ENCODE results near the gene OR51B4. TPM values are rescaled to one million over a fixed set of nuclear protein-coding genes. Genes with fewer than 3 reads are reported as not detected.

Gene OR51B4
- total and polyA plus RNA-seq, 2 experiments from 2014 or later: not detected

GRCh38 chr11:5303626-5304025 lies 1.9 kb upstream of the OR51B4 start:
- Histone ChIP-seq H3K4me3 (no peak overlapping the region), H4K20me1 (replicated peaks; ENCODE audit: insufficient read depth) (no peaks in the 10 kb centered on the region; the same call in 1 of the 2 replicates), H3K4me1 (ENCODE audit: insufficient read depth) (no peaks in the 10 kb centered on the region), H3K27ac (ENCODE audit: low read depth) (no peak overlapping the region), H3K9me2 (ENCODE audit: insufficient read depth) (no peaks in the 10 kb centered on the region), H2AFZ (no peak overlapping the region), H3K4me2 (no peak overlapping the region), H3K79me2 (replicated peaks; ENCODE audit: insufficient read depth) (no peaks in the 10 kb centered on the region), H3K27me3 (ENCODE audit: insufficient read depth) (no peaks in the 10 kb centered on the region), H3K36me3 (ENCODE audit: insufficient read depth) (no peaks in the 10 kb centered on the region), H3F3A (replicated peaks; ENCODE audit: low read depth) (no peaks in the 10 kb centered on the region)
- TF ChIP-seq ZNF114 (CRISPR knock-in tag; IDR thresholded peaks at IDR 0.05) (no peak), NANOG (IDR thresholded peaks at IDR 0.05; ENCODE audit: borderline replicate concordance) (no peak), CREB1 (CRISPR knock-in tag; IDR thresholded peaks at IDR 0.05; ENCODE audit: low read depth) (no peak), REST (IDR thresholded peaks at IDR 0.05; ENCODE audit: unreplicated experiment) (no peak), EZH2phosphoT487 (IDR thresholded peaks at IDR 0.05; ENCODE audit: unreplicated experiment) (no peak), ETS1 (IDR thresholded peaks at IDR 0.05) (no peak), POLR2AphosphoS5 (IDR thresholded peaks at IDR 0.05; ENCODE audit: low read depth) (no peak), CTCF (conservative IDR thresholded peaks at IDR 0.05; ENCODE audit: low read depth in 2 of 2) (no peak), JUNB (IDR thresholded peaks at IDR 0.05; ENCODE audit: unreplicated experiment) (no peak), ZNF331 (CRISPR knock-in tag; IDR thresholded peaks at IDR 0.05; ENCODE audit: low read depth) (no peak), EZH2 (IDR thresholded peaks at IDR 0.05; ENCODE audit: low read depth, unreplicated experiment) (no peak), STAT1 (IDR thresholded peaks at IDR 0.05; ENCODE audit: unreplicated experiment) (no peak)
- TF ChIP-seq, protein P1, sequence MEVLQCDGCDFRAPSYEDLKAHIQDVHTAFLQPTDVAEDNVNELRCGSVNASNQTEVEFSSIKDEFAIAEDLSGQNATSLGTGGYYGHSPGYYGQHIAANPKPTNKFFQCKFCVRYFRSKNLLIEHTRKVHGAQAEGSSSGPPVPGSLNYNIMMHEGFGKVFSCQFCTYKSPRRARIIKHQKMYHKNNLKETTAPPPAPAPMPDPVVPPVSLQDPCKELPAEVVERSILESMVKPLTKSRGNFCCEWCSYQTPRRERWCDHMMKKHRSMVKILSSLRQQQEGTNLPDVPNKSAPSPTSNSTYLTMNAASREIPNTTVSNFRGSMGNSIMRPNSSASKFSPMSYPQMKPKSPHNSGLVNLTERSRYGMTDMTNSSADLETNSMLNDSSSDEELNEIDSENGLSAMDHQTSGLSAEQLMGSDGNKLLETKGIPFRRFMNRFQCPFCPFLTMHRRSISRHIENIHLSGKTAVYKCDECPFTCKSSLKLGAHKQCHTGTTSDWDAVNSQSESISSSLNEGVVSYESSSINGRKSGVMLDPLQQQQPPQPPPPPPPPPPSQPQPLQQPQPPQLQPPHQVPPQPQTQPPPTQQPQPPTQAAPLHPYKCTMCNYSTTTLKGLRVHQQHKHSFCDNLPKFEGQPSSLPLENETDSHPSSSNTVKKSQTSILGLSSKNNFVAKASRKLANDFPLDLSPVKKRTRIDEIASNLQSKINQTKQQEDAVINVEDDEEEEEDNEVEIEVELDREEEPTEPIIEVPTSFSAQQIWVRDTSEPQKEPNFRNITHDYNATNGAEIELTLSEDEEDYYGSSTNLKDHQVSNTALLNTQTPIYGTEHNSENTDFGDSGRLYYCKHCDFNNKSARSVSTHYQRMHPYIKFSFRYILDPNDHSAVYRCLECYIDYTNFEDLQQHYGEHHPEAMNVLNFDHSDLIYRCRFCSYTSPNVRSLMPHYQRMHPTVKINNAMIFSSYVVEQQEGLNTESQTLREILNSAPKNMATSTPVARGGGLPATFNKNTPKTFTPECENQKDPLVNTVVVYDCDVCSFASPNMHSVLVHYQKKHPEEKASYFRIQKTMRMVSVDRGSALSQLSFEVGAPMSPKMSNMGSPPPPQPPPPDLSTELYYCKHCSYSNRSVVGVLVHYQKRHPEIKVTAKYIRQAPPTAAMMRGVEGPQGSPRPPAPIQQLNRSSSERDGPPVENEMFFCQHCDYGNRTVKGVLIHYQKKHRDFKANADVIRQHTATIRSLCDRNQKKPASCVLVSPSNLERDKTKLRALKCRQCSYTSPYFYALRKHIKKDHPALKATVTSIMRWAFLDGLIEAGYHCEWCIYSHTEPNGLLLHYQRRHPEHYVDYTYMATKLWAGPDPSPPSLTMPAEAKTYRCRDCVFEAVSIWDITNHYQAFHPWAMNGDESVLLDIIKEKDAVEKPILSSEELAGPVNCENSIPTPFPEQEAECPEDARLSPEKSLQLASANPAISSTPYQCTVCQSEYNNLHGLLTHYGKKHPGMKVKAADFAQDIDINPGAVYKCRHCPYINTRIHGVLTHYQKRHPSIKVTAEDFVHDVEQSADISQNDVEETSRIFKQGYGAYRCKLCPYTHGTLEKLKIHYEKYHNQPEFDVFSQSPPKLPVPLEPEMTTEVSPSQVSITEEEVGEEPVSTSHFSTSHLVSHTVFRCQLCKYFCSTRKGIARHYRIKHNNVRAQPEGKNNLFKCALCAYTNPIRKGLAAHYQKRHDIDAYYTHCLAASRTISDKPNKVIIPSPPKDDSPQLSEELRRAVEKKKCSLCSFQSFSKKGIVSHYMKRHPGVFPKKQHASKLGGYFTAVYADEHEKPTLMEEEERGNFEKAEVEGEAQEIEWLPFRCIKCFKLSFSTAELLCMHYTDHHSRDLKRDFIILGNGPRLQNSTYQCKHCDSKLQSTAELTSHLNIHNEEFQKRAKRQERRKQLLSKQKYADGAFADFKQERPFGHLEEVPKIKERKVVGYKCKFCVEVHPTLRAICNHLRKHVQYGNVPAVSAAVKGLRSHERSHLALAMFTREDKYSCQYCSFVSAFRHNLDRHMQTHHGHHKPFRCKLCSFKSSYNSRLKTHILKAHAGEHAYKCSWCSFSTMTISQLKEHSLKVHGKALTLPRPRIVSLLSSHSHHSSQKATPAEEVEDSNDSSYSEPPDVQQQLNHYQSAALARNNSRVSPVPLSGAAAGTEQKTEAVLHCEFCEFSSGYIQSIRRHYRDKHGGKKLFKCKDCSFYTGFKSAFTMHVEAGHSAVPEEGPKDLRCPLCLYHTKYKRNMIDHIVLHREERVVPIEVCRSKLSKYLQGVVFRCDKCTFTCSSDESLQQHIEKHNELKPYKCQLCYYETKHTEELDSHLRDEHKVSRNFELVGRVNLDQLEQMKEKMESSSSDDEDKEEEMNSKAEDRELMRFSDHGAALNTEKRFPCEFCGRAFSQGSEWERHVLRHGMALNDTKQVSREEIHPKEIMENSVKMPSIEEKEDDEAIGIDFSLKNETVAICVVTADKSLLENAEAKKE (CRISPR knock-in tag; IDR thresholded peaks at IDR 0.05): no peak
- Mint-ChIP-seq H3K36me3 (ENCODE audit: low read depth) (no peaks in the 10 kb centered on the region), H3K4me1 (no peaks in the 10 kb centered on the region), H3K27ac (no peak overlapping the region), H3K9me3 (no peaks in the 10 kb centered on the region), H3K4me3 (no peak overlapping the region), H3K27me3 (ENCODE audit: insufficient read depth, low read depth, poor library complexity) (no peaks in the 10 kb centered on the region)
- no peak for DNase-seq (ENCODE audit: low spot score)
- ATAC-seq: no peak
